Stimulated activated CD4-positive, alpha-beta T cell treated with anti-CD3 and anti-CD28 coated beads, Interleukin-4, amount 100 ng/mL, for 1 hour (primary cell): ENCODE results near the gene CR1.
"Not testable (repeated sequence)": the region's sequence is repeated elsewhere in the genome, so short reads cannot be mapped to it uniquely, and the experiment has no call there.

ENCODE experiments used
- DNase-seq: peaks from one replicate; pipeline ENCODE4 v3.0.0-alpha.2; 2020

CR1 gene

DNA sequence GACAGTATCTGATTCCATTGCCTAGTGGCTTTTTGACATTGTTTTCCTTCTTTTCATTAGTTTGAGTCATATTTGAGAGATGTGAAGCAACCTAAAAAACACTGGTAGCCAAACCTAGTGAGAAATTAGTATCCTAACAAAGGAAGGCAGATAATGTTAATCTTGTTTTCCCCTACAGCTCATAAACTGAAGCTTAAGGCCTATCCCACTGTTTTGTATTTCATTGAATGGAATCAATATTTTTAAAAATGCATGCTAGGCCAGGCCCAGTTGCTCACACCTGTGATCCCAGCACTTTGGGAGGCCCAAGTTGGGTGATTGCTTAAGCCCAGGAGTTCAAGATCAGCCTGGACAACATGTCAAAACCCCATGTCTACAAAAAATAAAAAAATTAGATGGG, 150.2 kb downstream of the CR1 start:
- DNase-seq: no peak

DNA sequence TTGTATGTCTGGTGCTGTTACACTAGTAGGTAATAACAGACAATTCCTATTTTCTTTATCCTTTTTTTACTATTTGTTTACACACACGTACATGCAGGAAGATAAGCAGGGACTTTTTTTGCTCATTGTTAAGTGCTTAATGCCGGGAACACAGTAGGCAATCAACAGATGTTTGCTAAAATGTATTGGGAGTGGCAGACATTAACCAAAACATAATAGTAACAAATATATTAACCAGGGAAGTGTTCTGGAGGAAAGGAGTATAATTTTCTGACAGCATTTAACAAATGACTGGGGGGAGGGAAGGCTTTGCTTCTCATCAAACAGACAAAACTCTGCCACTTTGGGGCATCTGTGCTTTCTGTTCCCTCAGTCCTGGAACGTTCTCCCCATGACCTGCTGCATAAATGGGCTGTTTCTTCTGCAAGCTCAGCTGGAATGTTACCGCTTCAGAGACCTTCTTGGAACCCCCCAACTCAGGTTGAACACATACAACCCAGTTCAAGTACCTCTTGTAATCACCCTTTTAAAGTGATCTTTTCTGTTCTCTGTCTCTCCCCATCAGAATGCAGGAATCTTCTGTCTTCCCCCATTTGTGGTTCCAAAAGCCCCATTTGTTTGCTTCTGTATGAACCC, 151.1 kb downstream of the CR1 start:
- DNase-seq: no peak

DNA sequence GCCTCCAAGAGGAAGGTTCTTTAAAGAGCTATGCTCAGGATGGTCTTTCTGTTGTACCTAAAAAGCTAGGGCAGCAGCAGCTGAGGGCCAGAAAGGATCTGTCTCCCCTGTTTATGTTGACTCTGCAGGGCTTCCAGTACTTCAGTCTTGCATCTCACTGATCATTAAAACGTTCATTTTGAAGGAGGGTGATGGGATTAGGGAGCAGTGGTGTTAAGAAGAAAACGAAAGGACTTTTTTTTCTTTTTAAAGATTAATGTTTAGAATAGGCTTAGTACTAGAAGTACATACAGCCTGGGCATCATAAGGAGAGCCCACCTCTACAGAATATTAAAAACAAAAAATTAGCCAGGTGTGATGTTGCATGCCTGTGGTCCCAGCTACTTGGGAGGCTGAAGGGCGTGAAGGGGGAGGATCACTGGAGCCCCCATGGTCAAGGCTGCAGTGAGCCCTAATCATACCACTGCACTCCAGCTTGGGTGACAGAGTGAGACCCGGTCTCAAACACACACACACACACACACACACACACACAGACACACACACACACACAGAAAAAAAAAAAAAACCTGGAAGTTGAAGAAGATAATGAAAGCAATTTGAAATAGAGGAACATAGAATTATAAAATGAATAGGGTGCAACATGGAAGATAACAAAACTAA, 151.8 kb downstream of the CR1 start:
- DNase-seq: no peak

DNA sequence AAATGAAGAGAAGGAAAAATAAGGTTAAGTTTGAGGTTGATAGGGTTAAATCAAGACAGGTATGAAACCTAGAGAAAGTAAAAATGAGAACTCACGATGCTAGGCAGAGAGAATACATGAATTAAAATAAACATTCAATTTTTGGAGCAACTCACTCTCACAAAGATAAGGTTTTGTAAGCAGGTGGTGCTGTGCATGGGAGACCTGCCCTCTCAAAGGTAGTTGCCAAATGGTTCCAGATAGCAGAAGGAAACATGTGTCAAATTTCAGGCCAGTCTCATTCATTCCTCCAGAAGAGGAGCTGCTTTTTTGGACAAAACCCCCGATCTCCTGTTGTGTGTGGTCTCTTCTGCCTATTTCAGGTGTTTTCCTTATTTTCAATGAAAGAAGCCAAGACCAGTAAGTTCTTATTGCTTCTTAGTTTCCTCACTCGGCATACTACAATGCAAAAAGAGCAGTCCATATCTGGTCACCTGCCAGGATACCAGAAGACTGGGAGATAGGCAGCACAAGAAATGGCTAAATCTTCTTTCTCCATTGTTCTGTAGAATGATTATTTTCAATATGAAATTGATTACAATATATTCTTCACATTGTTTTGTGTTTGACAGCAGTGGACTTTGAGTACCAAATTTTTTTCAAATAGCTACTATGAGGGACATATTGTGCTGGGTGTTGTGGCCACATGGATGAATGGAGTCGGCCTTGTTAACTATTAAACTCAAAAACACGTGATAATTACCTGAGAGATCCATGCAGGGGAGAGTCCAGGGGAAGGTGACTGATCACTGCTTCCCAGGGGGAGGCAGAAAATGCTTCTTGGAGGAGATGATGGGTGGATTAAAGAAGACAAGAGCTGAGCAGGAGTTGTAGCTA, 152.6 kb downstream of the CR1 start:
- DNase-seq: no peak

DNA sequence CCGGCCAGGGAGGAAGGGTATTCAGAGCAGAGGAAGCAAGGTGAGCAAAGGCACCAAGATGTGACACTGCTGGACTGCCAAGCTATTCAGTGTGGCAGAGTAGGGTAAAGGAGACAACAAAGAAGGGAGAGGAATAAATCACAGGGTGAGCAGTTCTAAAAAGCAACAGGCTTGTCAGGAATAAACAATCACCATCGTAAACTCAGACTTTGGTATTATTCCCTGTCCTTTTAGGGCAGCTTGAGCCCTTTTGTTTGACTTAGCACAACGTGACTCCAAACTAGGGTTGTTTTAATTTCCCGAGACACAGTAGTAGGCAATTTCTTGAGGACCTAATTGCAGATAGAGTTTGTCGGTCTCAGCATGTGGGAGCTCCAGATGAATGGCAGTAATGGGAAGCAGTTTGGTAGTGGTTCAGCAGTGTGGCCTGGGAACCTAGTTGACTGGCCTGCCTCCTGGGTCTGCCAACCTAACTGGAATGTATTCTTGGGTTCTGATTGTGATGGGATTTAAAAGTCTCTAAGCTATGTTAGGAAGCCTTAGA, 153.3 kb downstream of the CR1 start:
- no peak for DNase-seq

DNA sequence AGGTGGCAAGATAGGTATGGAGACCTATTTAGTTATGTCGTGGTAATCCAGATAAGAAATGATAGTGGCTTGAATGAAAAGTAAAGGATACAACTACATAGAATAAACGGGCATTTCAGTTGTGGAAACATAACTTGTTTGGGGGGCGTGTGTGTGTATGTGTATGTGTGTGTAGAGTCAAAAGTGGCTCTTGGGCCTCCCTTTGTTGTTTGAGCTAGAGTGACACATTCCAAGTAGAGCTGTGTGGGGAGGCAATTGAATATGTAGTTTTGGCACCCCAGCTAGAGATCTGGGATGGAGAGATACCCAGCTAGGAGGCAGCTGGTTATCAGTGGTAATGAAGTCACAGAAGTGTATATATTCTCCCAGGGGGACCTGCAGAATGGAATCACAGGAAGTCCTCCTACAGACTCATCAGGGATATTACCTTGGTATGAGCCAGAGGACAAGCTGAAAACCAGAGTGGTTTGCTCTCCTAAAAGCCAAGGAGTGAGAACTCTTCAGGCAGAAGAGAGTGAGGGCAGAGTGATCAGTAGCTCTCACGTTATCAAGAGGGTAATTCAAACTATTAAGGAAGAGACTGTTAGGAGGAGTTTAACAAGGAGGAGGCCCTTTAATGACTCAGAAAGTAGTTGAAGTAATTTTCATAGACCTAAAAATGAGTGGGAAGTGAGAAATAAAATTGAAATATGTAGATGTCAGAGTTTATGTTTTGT, 154.1 kb downstream of the CR1 start:
- DNase-seq: no peak

DNA sequence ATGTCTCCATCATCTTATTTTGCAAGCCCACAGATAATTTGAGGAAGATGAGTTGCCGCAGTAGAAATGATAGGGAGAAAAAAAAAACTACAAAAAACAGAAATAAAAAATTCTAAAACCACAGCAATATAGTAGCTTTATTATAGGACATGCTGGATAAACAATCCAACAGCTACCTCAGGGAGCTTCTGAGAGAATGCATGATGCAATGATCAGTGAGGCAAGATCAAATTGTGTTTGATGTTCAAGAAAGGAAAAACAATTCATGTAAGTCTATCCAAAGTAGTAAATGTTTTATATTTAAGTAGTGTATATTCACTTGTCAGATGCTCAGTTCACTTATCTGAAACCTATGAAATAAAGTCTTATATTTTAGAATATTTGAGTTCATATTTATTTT, 155.6 kb downstream of the CR1 start:
- DNase-seq: no peak

DNA sequence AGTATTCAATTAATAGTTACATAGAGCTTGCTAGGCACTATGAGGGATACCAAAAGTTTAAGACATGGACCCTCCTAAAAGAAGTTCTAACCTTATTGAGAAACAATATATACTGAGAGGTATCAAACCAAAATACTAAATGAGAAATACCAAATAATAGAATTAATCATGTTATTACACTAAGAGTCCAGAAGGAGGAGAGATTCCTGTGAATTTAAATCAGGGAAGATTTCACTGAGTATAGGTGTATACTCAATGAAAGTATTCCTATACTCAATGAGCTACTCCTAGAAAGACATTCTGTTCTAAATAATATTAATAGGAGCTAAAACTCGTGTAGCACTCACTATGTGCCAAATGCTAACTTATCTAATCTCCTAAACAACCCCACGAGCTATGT, 158.4 kb downstream of the CR1 start:
- no peak for DNase-seq

DNA sequence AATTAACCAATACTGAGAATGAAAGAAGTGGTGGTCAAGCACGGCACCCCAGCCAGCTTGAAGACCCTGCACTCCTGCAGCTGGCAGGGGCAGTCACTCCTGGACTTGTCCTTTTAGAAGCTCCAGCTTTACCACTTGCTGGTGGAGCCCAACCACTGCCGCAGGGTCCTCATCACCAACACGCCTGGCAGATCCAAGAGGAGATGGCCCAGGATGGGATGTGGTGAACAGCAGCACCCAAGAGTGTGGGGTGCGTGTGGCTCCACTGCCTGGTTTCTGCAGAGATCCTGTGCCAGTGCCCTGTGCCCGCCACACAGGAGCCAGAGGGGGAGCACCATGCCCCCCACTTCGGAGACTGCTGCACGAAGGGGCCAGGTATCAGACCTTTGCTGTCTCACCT, 162.5 kb downstream of the CR1 start:
- no peak for DNase-seq

DNA sequence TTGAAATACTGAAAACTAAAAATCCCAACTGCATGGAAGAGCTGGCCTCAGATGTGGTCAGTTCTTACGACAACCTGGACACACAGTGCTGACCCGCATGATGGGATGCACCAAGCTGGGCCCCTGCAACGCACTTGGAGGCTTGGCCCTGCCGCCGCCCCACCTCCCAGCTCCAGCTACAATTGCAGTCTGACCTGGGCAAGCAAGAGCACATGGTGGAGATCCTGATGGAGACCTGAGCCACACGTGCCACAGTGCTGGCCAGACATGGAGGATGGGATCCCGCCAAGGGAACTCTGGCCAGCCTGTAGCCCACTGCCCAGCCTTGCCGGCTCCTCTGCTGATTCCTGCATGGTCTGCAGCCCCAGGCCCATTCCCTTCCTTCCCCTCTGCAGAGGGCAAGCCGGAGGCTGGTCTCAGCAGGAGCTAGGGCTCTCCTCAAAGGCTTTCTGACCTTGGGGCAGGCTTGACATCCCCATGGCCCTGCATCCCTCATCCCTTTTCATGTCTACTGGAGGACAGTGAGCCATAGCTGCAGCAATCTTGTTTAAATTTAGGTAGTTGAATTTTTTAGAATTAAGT, 163.0 kb downstream of the CR1 start:
- DNase-seq: no peak

DNA sequence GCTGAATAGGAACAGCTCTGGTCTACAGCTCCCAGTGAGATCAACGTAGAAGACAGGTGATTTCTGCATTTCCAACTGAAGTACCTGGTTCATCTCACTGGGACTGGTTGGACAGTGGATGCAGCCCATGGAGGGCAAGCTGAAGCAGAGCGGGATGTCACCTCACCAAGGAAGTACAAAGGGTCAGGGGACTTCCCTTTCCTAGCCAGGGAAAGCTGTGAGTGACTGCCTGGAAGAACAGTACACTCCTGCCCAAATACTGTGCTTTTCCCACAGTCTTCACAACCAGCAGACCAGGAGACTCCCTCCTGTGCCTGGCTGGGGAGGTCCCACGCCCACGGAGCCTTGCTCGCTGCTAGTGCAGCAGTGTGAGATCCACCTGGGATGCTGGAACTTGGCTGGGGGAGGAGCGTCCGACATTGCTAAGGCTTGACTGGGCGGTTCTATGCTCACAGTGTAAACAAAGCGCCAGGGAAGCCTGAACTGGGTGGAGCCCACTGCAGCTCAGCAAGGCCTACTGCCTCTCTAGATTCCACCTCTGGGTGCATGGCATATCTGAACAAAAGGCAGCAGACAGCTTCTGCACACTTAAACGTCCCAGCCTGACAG, 163.7 kb downstream of the CR1 start:
- DNase-seq: no peak

DNA sequence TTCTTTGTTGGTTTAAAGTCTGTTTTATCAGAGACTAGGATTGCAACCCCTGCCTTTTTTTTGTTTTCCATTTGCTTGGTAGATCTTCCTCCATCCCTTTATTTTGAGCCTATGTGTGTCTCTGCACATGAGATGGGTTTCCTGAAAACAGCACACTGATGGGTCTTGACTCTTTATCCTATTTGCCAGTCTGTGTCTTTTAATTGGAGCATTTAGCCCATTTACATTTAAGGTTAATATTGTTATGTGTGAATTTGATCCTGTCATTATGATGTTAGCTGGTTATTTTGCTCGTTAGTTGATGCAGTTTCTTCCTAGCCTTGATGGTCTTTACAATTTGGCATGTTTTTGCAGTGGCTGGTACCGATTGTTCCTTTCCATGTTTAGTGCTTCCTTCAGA, 165.5 kb downstream of the CR1 start:
- not testable (repeated sequence) for DNase-seq

DNA sequence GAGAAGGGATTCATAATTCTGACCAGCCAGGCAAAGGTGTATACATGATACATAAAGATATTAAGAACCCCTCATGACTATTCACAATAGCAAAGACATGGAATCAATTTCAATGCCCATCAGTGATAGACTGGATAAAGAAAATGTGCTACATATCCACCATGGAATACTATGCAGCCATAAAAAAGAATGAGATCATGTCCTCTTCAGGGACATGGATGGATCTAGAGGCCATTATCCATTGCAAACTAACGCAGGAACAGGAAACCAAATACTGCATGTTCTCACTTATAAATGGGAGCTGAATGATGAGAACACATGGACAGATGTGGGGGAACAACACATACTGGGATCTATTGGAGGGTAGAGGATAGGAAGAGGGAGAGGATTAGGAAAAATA, 170.4 kb downstream of the CR1 start:
- DNase-seq: no peak

DNA sequence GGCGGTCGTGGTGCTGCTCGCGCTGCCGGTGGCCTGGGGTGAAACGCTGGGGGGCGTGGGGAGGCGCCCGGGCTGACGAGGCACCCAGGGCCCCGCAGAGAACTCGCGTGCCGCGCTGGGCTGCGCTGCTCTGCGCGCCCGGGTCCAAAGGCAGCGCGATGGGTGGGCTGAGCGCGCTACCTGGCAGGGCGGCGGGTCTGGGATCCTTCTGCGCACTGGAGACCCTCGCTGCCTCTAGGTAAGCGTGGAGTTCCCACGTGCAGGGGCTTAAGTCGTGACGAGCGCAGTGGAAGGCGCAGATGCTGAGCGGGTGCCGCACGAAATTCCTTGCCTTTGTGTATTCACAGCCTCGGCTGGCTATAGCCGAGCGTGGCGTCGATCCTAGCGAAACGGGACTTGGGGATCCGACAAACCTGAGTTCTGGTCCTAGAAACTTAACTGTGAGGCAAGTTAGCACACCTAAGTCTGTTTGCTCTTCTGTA, 173.6 kb downstream of the CR1 start:
- no peak for DNase-seq

DNA sequence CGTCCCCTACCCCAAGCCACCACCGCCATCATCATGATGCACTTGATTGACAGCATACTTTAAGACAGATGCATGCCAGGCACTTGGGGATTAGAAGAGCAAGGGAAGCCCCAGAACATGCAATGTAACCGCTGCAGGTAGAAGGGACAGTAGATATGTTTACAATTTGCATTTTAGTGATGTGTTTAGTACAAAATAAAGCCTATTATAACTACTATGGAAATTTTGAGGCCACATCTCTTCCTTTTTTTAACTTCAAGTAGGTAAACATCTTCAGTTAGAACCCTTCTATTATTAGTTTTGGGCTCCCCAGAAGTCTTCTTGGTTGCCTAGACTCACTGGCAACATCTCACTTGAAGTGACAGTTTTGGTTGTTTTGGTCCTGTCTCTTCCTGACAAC, 174.2 kb downstream of the CR1 start:
- DNase-seq: no peak

DNA sequence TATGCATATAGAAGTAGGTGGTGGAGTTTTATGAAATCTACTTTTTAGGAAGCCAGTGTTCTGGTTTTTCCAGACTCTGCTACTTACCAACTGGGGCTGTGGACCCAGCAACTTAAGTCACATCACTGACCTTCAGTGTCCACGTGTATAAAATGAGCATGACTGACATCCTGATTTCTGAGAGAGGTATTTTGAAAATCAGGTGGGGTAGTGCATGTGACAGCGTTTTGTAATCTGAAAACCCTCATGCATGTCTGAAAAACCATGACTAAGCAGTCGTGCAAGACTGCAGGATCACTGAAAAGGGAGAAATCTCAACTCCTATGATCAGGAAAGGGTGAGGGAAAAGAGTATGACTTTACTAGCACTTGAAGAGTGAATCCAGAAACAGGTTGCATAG, 175.0 kb downstream of the CR1 start:
- no peak for DNase-seq

DNA sequence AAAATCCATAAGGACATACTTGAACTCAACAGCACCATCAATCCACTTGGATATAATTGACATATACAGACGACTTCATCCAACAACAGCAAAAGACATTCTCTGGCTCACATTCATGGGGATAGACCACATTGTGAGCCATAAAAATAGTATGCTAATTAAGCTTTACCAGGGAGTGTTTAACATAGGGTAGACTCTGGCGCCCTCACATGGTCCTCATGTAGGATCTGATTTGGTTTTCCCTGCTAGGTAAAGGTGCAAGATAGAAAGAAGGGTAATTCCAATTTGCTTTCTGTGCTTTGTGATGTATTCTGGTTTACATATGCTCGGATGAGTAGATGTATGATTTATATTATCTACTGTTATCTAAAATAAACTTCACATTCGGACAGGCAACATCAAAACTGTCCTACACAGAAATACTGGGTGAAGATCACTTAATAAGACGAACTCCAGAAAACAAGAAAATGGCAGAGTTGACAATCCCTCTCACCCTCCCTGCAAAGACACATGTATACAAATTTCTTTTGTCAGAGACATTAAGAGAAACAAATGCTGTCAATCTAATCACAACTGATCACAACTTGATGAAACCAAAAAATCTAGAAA, 176.7 kb downstream of the CR1 start:
- no peak for DNase-seq

DNA sequence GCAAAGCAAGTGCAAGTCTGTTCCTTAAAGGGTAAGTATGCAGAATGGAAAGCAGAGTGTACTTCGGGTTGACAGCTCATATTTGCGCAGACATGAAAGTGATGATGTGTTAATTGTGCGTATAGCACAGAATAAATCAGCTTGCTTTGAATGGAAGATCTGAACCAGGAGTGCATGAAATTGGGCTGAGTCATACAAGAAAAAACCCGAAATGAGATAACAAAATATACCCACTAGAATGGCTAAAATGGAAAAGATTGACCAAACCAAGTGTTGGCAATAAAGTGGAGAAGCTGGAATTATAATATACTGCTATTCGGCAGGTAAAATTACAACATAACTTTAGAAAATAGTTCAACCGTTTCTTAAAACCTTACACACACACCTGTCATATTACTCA, 177.4 kb downstream of the CR1 start:
- no peak for DNase-seq

DNA sequence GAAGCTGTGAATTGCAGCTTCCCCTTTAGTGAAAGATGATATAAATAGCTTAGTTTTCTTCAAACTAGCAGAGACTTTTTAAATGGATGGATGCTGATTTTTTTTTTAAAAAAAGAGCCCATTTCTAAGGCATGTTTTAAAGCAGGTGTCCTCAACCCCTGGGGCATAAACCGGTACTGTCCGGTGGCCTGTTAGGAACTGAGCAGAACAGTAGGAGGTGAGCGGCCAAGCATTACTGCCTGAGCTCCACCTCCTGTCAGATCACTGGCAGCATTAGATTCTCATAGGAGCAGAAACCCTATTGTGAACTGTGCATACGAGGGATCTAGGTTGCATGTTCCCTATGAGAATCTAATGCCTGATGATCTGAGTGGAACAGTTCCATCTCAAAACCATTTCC, 180.2 kb downstream of the CR1 start:
- no peak for DNase-seq

DNA sequence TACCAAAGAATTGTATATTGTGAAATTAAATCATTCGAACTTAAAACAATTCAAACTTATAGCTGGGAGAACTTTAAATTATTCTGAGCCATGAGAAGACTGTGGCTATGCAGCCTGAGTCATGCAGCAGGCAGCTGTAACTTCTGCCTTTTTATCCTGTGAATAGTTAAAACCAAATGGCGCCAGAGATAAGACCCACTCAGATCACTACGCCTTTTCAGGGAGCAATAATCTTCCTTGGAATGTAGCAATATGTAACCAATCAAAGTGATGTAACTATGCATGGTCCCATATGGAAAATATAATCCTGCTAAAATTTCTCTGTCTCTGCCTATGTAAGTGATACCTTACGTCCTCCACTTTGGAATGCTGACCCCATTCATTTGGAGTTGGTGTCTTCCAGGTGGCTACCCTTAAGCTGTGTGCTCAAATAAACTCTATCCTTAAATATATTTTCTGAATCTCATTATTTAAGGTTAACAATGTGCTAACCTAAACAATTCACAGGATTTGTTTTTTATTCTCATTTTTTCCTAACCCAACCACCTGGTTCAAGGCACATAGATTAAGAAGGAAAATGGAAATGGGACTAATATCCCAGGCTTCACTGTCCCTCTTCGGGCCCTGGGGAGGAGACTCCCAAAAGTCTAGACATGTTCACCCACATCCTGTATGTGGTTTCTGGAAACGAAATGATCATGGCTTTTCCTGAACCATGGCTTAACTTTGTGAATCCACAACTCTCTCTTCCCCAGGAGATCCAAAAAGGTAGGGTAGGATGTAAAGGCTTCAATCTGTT, 184.8 kb downstream of the CR1 start:
- DNase-seq: not testable (repeated sequence)
